Stomach (tissue), 4 donors: ENCODE results near the gene ASAP2.

Source experiments
- POLR2A ChIP-seq, 4 donors: fragments of 450-650 bp; IDR thresholded peaks; one replicate each; pipeline ENCODE4 v1.6.1; 2016; ENCODE audit warnings: antibody characterized with exemption in 4 of 4, control low read depth in 2 of 4, mild to moderate bottlenecking in 1 of 4, moderate library complexity in 1 of 4
- TF ChIP-seq, protein P1 (sequence below), 7 experiments: fragments of 450-650 bp in 4 of 7; fragments of 200-600 bp in 3 of 7; sonication (generic) in 3 of 7; IDR thresholded peaks; one replicate each; pipeline ENCODE4 v1.5.1; 2016 to 2019; ENCODE audit warnings: antibody characterized with exemption in 7 of 7, control low read depth in 2 of 7, mild to moderate bottlenecking in 1 of 7

GRCh38 chr2:9258953-9259399 is 52.4 kb downstream of the ASAP2 start:
- TF ChIP-seq, protein P1, sequence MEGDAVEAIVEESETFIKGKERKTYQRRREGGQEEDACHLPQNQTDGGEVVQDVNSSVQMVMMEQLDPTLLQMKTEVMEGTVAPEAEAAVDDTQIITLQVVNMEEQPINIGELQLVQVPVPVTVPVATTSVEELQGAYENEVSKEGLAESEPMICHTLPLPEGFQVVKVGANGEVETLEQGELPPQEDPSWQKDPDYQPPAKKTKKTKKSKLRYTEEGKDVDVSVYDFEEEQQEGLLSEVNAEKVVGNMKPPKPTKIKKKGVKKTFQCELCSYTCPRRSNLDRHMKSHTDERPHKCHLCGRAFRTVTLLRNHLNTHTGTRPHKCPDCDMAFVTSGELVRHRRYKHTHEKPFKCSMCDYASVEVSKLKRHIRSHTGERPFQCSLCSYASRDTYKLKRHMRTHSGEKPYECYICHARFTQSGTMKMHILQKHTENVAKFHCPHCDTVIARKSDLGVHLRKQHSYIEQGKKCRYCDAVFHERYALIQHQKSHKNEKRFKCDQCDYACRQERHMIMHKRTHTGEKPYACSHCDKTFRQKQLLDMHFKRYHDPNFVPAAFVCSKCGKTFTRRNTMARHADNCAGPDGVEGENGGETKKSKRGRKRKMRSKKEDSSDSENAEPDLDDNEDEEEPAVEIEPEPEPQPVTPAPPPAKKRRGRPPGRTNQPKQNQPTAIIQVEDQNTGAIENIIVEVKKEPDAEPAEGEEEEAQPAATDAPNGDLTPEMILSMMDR (IDR thresholded peaks at IDR 0.05) = no peak
- TF ChIP-seq POLR2A (IDR thresholded peaks at IDR 0.05) = no peak
